Measurements from ENCODE around the gene LDLRAD1.

DNA sequence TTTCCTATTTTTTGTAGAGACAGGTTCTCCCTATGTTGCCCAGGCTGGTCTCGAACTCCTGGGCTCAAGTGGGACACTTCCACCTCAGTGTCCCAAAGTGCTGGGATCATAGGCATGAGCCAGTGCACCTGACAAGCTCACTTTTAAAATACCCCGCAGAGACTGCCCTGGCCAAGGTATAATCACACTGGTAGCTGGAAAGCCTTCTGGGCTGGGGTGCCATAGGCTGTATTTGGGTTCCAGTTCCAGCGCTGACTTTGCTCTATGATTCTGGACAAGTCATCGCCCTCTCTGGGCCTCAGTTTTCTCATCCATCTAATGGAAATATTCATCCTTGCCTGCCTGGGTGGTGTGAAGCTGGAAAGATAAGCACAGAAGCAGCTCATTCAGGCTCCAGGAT is 10.4 kb downstream of the LDLRAD1 start:
- TF ChIP-seq, protein P1, sequence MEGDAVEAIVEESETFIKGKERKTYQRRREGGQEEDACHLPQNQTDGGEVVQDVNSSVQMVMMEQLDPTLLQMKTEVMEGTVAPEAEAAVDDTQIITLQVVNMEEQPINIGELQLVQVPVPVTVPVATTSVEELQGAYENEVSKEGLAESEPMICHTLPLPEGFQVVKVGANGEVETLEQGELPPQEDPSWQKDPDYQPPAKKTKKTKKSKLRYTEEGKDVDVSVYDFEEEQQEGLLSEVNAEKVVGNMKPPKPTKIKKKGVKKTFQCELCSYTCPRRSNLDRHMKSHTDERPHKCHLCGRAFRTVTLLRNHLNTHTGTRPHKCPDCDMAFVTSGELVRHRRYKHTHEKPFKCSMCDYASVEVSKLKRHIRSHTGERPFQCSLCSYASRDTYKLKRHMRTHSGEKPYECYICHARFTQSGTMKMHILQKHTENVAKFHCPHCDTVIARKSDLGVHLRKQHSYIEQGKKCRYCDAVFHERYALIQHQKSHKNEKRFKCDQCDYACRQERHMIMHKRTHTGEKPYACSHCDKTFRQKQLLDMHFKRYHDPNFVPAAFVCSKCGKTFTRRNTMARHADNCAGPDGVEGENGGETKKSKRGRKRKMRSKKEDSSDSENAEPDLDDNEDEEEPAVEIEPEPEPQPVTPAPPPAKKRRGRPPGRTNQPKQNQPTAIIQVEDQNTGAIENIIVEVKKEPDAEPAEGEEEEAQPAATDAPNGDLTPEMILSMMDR (IDR thresholded peaks at IDR 0.05) = no peak
- TF ChIP-seq EZH2 (IDR thresholded peaks at IDR 0.05) (no peak), EZH2phosphoT487 (IDR thresholded peaks at IDR 0.05) (no peak)

All from neural progenitor cell (in vitro differentiated cells).